ENCODE results near the gene ARRDC2.

ARRDC2 gene

GRCh38 chr19:18051887-18052286, 43.9 kb downstream of the ARRDC2 start:
- H3K4me3 ChIP-seq (ENCODE audit: low read depth in 1 of 5, low read length in 5 of 5) = peak overlapping the region in 3 of 5 donors; percentile 27 to 55 (median 46)
- H3K27ac ChIP-seq (ENCODE audit: low read depth, low read length) = no peak overlapping the region
- H3K9ac ChIP-seq (ENCODE audit: low read length in 5 of 5) = peak overlapping the region in 1 of 5 donors; percentile 47
- H3K27me3 ChIP-seq (ENCODE audit: control insufficient read depth in 5 of 5, insufficient read depth in 4 of 5, low read length in 5 of 5) = no peaks in the 10 kb centered on the region
- H3K36me3 ChIP-seq (ENCODE audit: control insufficient read depth in 5 of 5, insufficient read depth in 5 of 5, low read length in 5 of 5) = no peaks in the 10 kb centered on the region
- H3K9me3 ChIP-seq (ENCODE audit: control insufficient read depth in 5 of 5, low read length in 5 of 5) = no peaks in the 10 kb centered on the region
- H3K4me1 ChIP-seq (ENCODE audit: control insufficient read depth in 5 of 5, insufficient read depth in 5 of 5, low read length in 5 of 5) = peaks cover 0 to 32% (median 27%) of the 10 kb centered on the region in 5 donors

- Histone ChIP-seq H3K36me3 (ENCODE audit: control insufficient read depth in 5 of 5, insufficient read depth in 5 of 5, low read length in 5 of 5) (no peaks in the 10 kb centered on the region), H3K4me3 (ENCODE audit: low read depth in 1 of 5, low read length in 5 of 5) (no peak overlapping the region), H3K9me3 (ENCODE audit: control insufficient read depth in 5 of 5, low read length in 5 of 5) (no peaks in the 10 kb centered on the region), H3K27me3 (ENCODE audit: control insufficient read depth in 5 of 5, insufficient read depth in 4 of 5, low read length in 5 of 5) (no peaks in the 10 kb centered on the region), H3K9ac (ENCODE audit: low read length in 5 of 5) (no peak overlapping the region), H3K27ac (ENCODE audit: low read depth, low read length) (no peak overlapping the region), H3K4me1 (ENCODE audit: control insufficient read depth in 5 of 5, insufficient read depth in 5 of 5, low read length in 5 of 5) (peaks cover 0 to 40% (median 36%) of the 10 kb centered on the region in 5 donors)
These were observed 45.7 kb downstream of the ARRDC2 start for GRCh38 chr19:18053576-18054219.

- Histone ChIP-seq H3K36me3 (ENCODE audit: control insufficient read depth in 5 of 5, insufficient read depth in 5 of 5, low read length in 5 of 5) (no peaks in the 10 kb centered on the region), H3K27me3 (ENCODE audit: control insufficient read depth in 5 of 5, insufficient read depth in 4 of 5, low read length in 5 of 5) (no peaks in the 10 kb centered on the region), H3K9me3 (ENCODE audit: control insufficient read depth in 5 of 5, low read length in 5 of 5) (no peaks in the 10 kb centered on the region), H3K4me3 (ENCODE audit: low read depth in 1 of 5, low read length in 5 of 5) (no peak overlapping the region), H3K27ac (ENCODE audit: low read depth, low read length) (no peak overlapping the region), H3K4me1 (ENCODE audit: control insufficient read depth in 5 of 5, insufficient read depth in 5 of 5, low read length in 5 of 5) (peaks cover 0 to 24% (median 22%) of the 10 kb centered on the region in 5 donors), H3K9ac (ENCODE audit: low read length in 5 of 5) (no peak overlapping the region)
These were observed 48.0 kb downstream of the ARRDC2 start for GRCh38 chr19:18055967-18056366.

GRCh38 chr19:18057557-18057956, 49.6 kb downstream of the ARRDC2 start:
- Histone ChIP-seq H3K9ac (ENCODE audit: low read length in 5 of 5) (no peak overlapping the region), H3K36me3 (ENCODE audit: control insufficient read depth in 5 of 5, insufficient read depth in 5 of 5, low read length in 5 of 5) (no peaks in the 10 kb centered on the region), H3K27me3 (ENCODE audit: control insufficient read depth in 5 of 5, insufficient read depth in 4 of 5, low read length in 5 of 5) (no peaks in the 10 kb centered on the region), H3K4me3 (ENCODE audit: low read depth in 1 of 5, low read length in 5 of 5) (peak overlapping the region in 1 of 5 donors; percentile 52), H3K4me1 (ENCODE audit: control insufficient read depth in 5 of 5, insufficient read depth in 5 of 5, low read length in 5 of 5) (peaks cover 0 to 13% (median 13%) of the 10 kb centered on the region in 5 donors), H3K27ac (ENCODE audit: low read depth, low read length) (no peak overlapping the region), H3K9me3 (ENCODE audit: control insufficient read depth in 5 of 5, low read length in 5 of 5) (no peaks in the 10 kb centered on the region)

- Histone ChIP-seq H3K36me3 (ENCODE audit: control insufficient read depth in 5 of 5, insufficient read depth in 5 of 5, low read length in 5 of 5) (no peaks in the 10 kb centered on the region), H3K9me3 (ENCODE audit: control insufficient read depth in 5 of 5, low read length in 5 of 5) (no peaks in the 10 kb centered on the region), H3K4me1 (ENCODE audit: control insufficient read depth in 5 of 5, insufficient read depth in 5 of 5, low read length in 5 of 5) (peaks cover 0 to 13% (median 13%) of the 10 kb centered on the region in 5 donors), H3K9ac (ENCODE audit: low read length in 5 of 5) (peak overlapping the region in 3 of 5 donors; percentile 27 to 71 (median 58)), H3K27ac (ENCODE audit: low read depth, low read length) (peak overlapping the region; percentile 72), H3K4me3 (ENCODE audit: low read depth in 1 of 5, low read length in 5 of 5) (peak overlapping the region in 4 of 5 donors; percentile 24 to 52 (median 38)), H3K27me3 (ENCODE audit: control insufficient read depth in 5 of 5, insufficient read depth in 4 of 5, low read length in 5 of 5) (no peaks in the 10 kb centered on the region)
These were observed 50.4 kb downstream of the ARRDC2 start for GRCh38 chr19:18058208-18059009.

GRCh38 chr19:18059297-18059696, 51.3 kb downstream of the ARRDC2 start:
- Histone ChIP-seq H3K4me1 (ENCODE audit: control insufficient read depth in 5 of 5, insufficient read depth in 5 of 5, low read length in 5 of 5) (peaks cover 0 to 13% (median 13%) of the 10 kb centered on the region in 5 donors), H3K27me3 (ENCODE audit: control insufficient read depth in 5 of 5, insufficient read depth in 4 of 5, low read length in 5 of 5) (no peaks in the 10 kb centered on the region), H3K9me3 (ENCODE audit: control insufficient read depth in 5 of 5, low read length in 5 of 5) (no peaks in the 10 kb centered on the region), H3K36me3 (ENCODE audit: control insufficient read depth in 5 of 5, insufficient read depth in 5 of 5, low read length in 5 of 5) (no peaks in the 10 kb centered on the region), H3K4me3 (ENCODE audit: low read depth in 1 of 5, low read length in 5 of 5) (no peak overlapping the region), H3K9ac (ENCODE audit: low read length in 5 of 5) (no peak overlapping the region), H3K27ac (ENCODE audit: low read depth, low read length) (no peak overlapping the region)

GRCh38 chr19:18059902-18060301, 51.9 kb downstream of the ARRDC2 start:
- Histone ChIP-seq H3K4me3 (ENCODE audit: low read depth in 1 of 5, low read length in 5 of 5) (no peak overlapping the region), H3K27me3 (ENCODE audit: control insufficient read depth in 5 of 5, insufficient read depth in 4 of 5, low read length in 5 of 5) (no peaks in the 10 kb centered on the region), H3K4me1 (ENCODE audit: control insufficient read depth in 5 of 5, insufficient read depth in 5 of 5, low read length in 5 of 5) (peaks cover 0 to 13% (median 13%) of the 10 kb centered on the region in 5 donors), H3K9ac (ENCODE audit: low read length in 5 of 5) (no peak overlapping the region), H3K36me3 (ENCODE audit: control insufficient read depth in 5 of 5, insufficient read depth in 5 of 5, low read length in 5 of 5) (no peaks in the 10 kb centered on the region), H3K9me3 (ENCODE audit: control insufficient read depth in 5 of 5, low read length in 5 of 5) (no peaks in the 10 kb centered on the region), H3K27ac (ENCODE audit: low read depth, low read length) (no peak overlapping the region)

- Histone ChIP-seq H3K36me3 (ENCODE audit: control insufficient read depth in 5 of 5, insufficient read depth in 5 of 5, low read length in 5 of 5) (no peaks in the 10 kb centered on the region), H3K9me3 (ENCODE audit: control insufficient read depth in 5 of 5, low read length in 5 of 5) (no peaks in the 10 kb centered on the region), H3K4me1 (ENCODE audit: control insufficient read depth in 5 of 5, insufficient read depth in 5 of 5, low read length in 5 of 5) (peaks cover 0 to 13% (median 13%) of the 10 kb centered on the region in 5 donors), H3K27me3 (ENCODE audit: control insufficient read depth in 5 of 5, insufficient read depth in 4 of 5, low read length in 5 of 5) (no peaks in the 10 kb centered on the region), H3K4me3 (ENCODE audit: low read depth in 1 of 5, low read length in 5 of 5) (no peak overlapping the region), H3K27ac (ENCODE audit: low read depth, low read length) (no peak overlapping the region), H3K9ac (ENCODE audit: low read length in 5 of 5) (no peak overlapping the region)
These were observed 52.5 kb downstream of the ARRDC2 start for GRCh38 chr19:18060472-18060871.

- Histone ChIP-seq H3K9ac (ENCODE audit: low read length in 5 of 5) (no peak overlapping the region), H3K36me3 (ENCODE audit: control insufficient read depth in 5 of 5, insufficient read depth in 5 of 5, low read length in 5 of 5) (no peaks in the 10 kb centered on the region), H3K4me1 (ENCODE audit: control insufficient read depth in 5 of 5, insufficient read depth in 5 of 5, low read length in 5 of 5) (peaks cover 0 to 13% (median 13%) of the 10 kb centered on the region in 5 donors), H3K4me3 (ENCODE audit: low read depth in 1 of 5, low read length in 5 of 5) (no peak overlapping the region), H3K27ac (ENCODE audit: low read depth, low read length) (no peak overlapping the region), H3K9me3 (ENCODE audit: control insufficient read depth in 5 of 5, low read length in 5 of 5) (no peaks in the 10 kb centered on the region), H3K27me3 (ENCODE audit: control insufficient read depth in 5 of 5, insufficient read depth in 4 of 5, low read length in 5 of 5) (peaks cover 0 to 2% (median 0%) of the 10 kb centered on the region in 5 donors)
These were observed 54.1 kb downstream of the ARRDC2 start for GRCh38 chr19:18062028-18062427.

GRCh38 chr19:18063463-18063862, 55.5 kb downstream of the ARRDC2 start:
- H3K4me1 ChIP-seq (ENCODE audit: control insufficient read depth in 5 of 5, insufficient read depth in 5 of 5, low read length in 5 of 5) = peaks cover 0 to 3% (median 3%) of the 10 kb centered on the region in 5 donors
- no peaks in the 10 kb centered on the region for H3K36me3 ChIP-seq (ENCODE audit: control insufficient read depth in 5 of 5, insufficient read depth in 5 of 5, low read length in 5 of 5)

More at GRCh38 chr19:18063463-18063862, 55.5 kb downstream of the ARRDC2 start:
- Histone ChIP-seq H3K27ac (ENCODE audit: low read depth, low read length) (no peak overlapping the region), H3K27me3 (ENCODE audit: control insufficient read depth in 5 of 5, insufficient read depth in 4 of 5, low read length in 5 of 5) (peaks cover 0 to 2% (median 0%) of the 10 kb centered on the region in 5 donors), H3K9ac (ENCODE audit: low read length in 5 of 5) (no peak overlapping the region), H3K9me3 (ENCODE audit: control insufficient read depth in 5 of 5, low read length in 5 of 5) (no peaks in the 10 kb centered on the region), H3K4me3 (ENCODE audit: low read depth in 1 of 5, low read length in 5 of 5) (no peak overlapping the region)

All from subcutaneous abdominal adipose tissue (tissue), 5 donors.